Measurements from ENCODE around the gene DSC1. TPM values are rescaled to one million over a fixed set of nuclear protein-coding genes. Genes with fewer than 3 reads are reported as not detected.

Gene DSC1
- total and polyA plus RNA-seq, 10 of the 15 experiments (the other 5 are each of a cell fraction or from before 2014, with no cell fraction given) = 0.24 to 0.84 (median 0.44) TPM; not detected in 1

GRCh38 chr18:31206787-31207381, 44.2 kb upstream of the DSC1 start (continued):
- no peak for TF ChIP-seq MXI1 (IDR thresholded peaks at IDR 0.05; ENCODE audit: low read depth, low read length)
- peak in 1 of 2 experiments; percentile 42; a peak in 1 of 4 replicates for TF ChIP-seq SRF (IDR thresholded peaks at IDR 0.05; ENCODE audit: low read depth in 2 of 2, low read length in 2 of 2)
- peak; percentile 56 for TF ChIP-seq PKNOX1 (IDR thresholded peaks at IDR 0.05)
- TF ChIP-seq SMC3 (IDR thresholded peaks at IDR 0.05; ENCODE audit: borderline replicate concordance, low read length) = peak; percentile 27; the same call in 1 of the 2 replicates
- TF ChIP-seq FOXM1 (IDR thresholded peaks at IDR 0.05; ENCODE audit: low read depth, low read length) = peak; percentile 61; the same call in 1 of the 2 replicates
- peak; percentile 61; the same call in 1 of the 2 replicates for TF ChIP-seq HDGF (IDR thresholded peaks at IDR 0.05)

- Histone ChIP-seq H3K27ac (ENCODE audit: control insufficient read depth, insufficient read depth) (no peak overlapping the region), H3K36me3 (ENCODE audit: control insufficient read depth in 2 of 2, insufficient read depth in 2 of 2, low read length in 1 of 2) (no peaks in the 10 kb centered on the region), H3K4me3 (no peak overlapping the region), H3K4me1 (ENCODE audit: control insufficient read depth, insufficient read depth, low read length) (peaks cover 8% of the 10 kb centered on the region), H3K4me2 (ENCODE audit: control insufficient read depth, insufficient read depth) (0 out of 2 replicates have a peak overlapping the region, but pooled peaks have one; percentile 48), H3K9me3 (replicated peaks; ENCODE audit: control insufficient read depth, insufficient read depth, low read length) (no peaks in the 10 kb centered on the region), H4K20me1 (ENCODE audit: control insufficient read depth, insufficient read depth) (no peaks in the 10 kb centered on the region), H3K79me2 (ENCODE audit: control insufficient read depth, insufficient read depth, low read length) (no peaks in the 10 kb centered on the region), H2AFZ (ENCODE audit: control insufficient read depth, low read depth, low read length) (peak overlapping the region; percentile 12; the same call in 1 of the 2 replicates), H3K27me3 (replicated peaks in 1 of 2; ENCODE audit: control insufficient read depth in 2 of 2, insufficient read depth in 2 of 2, low read length in 1 of 2) (no peaks in the 10 kb centered on the region), H3K9ac (ENCODE audit: control insufficient read depth, insufficient read depth, low read length) (no peak overlapping the region)
- RAD21 ChIA-PET (ENCODE audit: unreplicated experiment) = interaction anchor here (0.6 to 1.4 kb wide), 4 partner anchors 36 to 141 kb away, joined by 3 to 6 read pairs (median 3); no protein-coding TSS in a partner anchor
- DNase-seq (ENCODE audit: low read depth, low spot score) = no peak
- CTCF ChIA-PET = interaction anchor here (2.1 kb wide), 1 partner anchor 63 kb away, joined by 6 read pairs; no protein-coding TSS in a partner anchor
- SMC1A ChIA-PET (ENCODE audit: uncharacterized antibody, unreplicated experiment) = interaction anchor here (0.6 to 2.0 kb wide), 5 partner anchors 22 to 69 kb away, joined by 3 to 7 read pairs (median 4); no protein-coding TSS in a partner anchor
- in situ Hi-C loops (cut with MboI) = no loop called here
- intact Hi-C loops (cut with micrococcal nuclease; ENCODE audit: unreplicated experiment) = no loop called here
- no peak for FAIRE-seq
- POLR2A ChIA-PET = interaction anchor here (1.7 kb wide), 1 partner anchor 35 kb away, joined by 4 read pairs; no protein-coding TSS in a partner anchor
- no TSS peak for BruUV-seq (replicated peaks)
- no peak for ATAC-seq
- 57% methylated on average over 5 of the region's 5 CpGs for WGBS (ENCODE audit: insufficient coverage, insufficient replicate concordance, low lambda C conversion rate, missing lambda C conversion rate)
- TF ChIP-seq CBX3 (IDR thresholded peaks at IDR 0.05; ENCODE audit: borderline replicate concordance, low read depth) (no peak), SMAD5 (IDR thresholded peaks at IDR 0.05; ENCODE audit: low read depth) (no peak), IRF5 (IDR thresholded peaks at IDR 0.05; ENCODE audit: borderline replicate concordance) (no peak), ESRRA (IDR thresholded peaks at IDR 0.05; ENCODE audit: low read length) (no peak), ETV6 (conservative IDR thresholded peaks at IDR 0.05 in 1 of 2, IDR thresholded peaks at IDR 0.05 in 1 of 2; ENCODE audit: borderline replicate concordance in 1 of 2, low read depth in 1 of 2) (no peak), FOS (IDR thresholded peaks at IDR 0.05; ENCODE audit: borderline replicate concordance, extremely low read depth, insufficient read length) (no peak), TBL1XR1 (IDR thresholded peaks at IDR 0.05; ENCODE audit: low read depth, low read length) (no peak), CHD4 (IDR thresholded peaks at IDR 0.05) (no peak), BACH1 (IDR thresholded peaks at IDR 0.05; ENCODE audit: borderline replicate concordance) (no peak), NR2F1 (conservative IDR thresholded peaks at IDR 0.05) (no peak), CEBPZ (IDR thresholded peaks at IDR 0.05; ENCODE audit: low read depth, low read length) (no peak)
These were observed 43.4 kb upstream of the DSC1 start for GRCh38 chr18:31206071-31206470.
